Measurements from ENCODE around the gene DNAJC5. TPM values are rescaled to one million over a fixed set of nuclear protein-coding genes. Genes with fewer than 3 reads are reported as not detected.

Gene DNAJC5
- total and polyA plus RNA-seq, 2 experiments from 2014 or later: 9.4 to 37.7 TPM

DNA sequence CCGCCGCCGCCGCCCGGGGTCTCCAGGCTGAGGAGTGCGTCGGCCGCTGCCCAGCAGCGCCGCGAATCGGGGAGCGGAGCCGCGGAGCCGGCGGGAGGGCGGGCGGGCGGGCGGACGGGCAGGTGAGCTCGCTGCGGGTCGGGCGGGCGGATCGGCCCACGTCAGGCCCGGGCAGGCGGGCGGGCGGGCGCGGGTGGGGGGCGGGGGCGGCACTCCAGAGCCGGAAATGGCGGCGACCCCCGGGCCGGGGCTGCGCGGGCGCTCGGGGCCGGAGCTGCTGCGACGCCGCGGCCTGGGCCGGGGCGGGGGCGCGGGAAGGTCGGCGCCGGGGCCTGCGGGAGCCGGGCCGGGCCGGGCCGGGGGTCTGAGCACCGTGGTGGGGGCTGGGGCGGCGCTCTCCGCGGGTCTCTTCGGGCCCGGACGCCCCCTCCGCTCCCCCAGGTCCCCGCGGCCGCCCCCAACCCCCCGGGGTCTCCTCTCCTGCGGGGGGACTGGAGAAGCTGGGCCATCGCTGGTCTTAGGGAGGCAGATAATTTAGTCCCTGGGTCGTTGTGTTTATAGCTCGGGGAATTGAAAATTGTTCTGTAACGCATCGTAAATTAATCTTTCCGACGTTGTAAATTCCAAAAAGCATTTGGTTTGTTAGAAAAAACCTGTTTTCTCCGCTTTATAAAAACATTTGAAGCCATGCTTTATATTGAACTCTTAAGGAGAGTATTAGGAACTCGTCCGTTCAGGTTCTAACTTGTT, 451 bp downstream of the DNAJC5 start:
- Histone ChIP-seq H3K4me1 (ENCODE audit: low read depth) (peaks cover 12% of the 10 kb centered on the region), H3K27ac (peak overlapping the region; percentile 44), H3K36me3 (peaks cover 9% of the 10 kb centered on the region), H3K27me3 (no peaks in the 10 kb centered on the region), H3K9me3 (ENCODE audit: low read depth) (no peaks in the 10 kb centered on the region), H3K4me3 (peak overlapping the region; percentile 55)
- DNase-seq (ENCODE audit: low read depth in 1 of 2, low spot score in 1 of 2): no peak
- TF ChIP-seq, protein P1, sequence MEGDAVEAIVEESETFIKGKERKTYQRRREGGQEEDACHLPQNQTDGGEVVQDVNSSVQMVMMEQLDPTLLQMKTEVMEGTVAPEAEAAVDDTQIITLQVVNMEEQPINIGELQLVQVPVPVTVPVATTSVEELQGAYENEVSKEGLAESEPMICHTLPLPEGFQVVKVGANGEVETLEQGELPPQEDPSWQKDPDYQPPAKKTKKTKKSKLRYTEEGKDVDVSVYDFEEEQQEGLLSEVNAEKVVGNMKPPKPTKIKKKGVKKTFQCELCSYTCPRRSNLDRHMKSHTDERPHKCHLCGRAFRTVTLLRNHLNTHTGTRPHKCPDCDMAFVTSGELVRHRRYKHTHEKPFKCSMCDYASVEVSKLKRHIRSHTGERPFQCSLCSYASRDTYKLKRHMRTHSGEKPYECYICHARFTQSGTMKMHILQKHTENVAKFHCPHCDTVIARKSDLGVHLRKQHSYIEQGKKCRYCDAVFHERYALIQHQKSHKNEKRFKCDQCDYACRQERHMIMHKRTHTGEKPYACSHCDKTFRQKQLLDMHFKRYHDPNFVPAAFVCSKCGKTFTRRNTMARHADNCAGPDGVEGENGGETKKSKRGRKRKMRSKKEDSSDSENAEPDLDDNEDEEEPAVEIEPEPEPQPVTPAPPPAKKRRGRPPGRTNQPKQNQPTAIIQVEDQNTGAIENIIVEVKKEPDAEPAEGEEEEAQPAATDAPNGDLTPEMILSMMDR (IDR thresholded peaks at IDR 0.05; ENCODE audit: low read depth, low read length): no peak

DNA sequence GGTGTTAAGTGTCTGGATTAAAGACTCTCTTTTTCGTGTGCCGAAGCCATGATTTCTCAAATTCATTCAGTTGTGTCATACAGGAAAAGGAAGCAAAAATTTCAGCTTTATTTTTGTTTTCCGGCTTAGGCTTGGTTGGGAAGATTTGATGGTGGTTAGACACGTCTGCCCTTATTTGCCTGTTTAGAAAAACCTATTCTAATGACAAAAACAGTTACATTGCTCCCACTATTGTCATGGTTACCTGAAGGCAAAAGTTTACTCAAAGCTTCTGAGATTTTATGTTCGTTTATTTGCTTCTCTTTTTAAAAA, 982 bp downstream of the DNAJC5 start:
- TF ChIP-seq, protein P1 (IDR thresholded peaks at IDR 0.05; ENCODE audit: low read depth, low read length): no peak
- DNase-seq (ENCODE audit: low read depth in 1 of 2, low spot score in 1 of 2): peak in 1 of 2 donors; percentile 27
- H3K9me3 ChIP-seq (ENCODE audit: low read depth): no peaks in the 10 kb centered on the region
- peak overlapping the region; percentile 44 for H3K27ac ChIP-seq
- no peaks in the 10 kb centered on the region for H3K27me3 ChIP-seq
- H3K4me3 ChIP-seq: peak overlapping the region; percentile 55
- H3K36me3 ChIP-seq: peaks cover 3% of the 10 kb centered on the region
- peaks cover 12% of the 10 kb centered on the region for H3K4me1 ChIP-seq (ENCODE audit: low read depth)

DNA sequence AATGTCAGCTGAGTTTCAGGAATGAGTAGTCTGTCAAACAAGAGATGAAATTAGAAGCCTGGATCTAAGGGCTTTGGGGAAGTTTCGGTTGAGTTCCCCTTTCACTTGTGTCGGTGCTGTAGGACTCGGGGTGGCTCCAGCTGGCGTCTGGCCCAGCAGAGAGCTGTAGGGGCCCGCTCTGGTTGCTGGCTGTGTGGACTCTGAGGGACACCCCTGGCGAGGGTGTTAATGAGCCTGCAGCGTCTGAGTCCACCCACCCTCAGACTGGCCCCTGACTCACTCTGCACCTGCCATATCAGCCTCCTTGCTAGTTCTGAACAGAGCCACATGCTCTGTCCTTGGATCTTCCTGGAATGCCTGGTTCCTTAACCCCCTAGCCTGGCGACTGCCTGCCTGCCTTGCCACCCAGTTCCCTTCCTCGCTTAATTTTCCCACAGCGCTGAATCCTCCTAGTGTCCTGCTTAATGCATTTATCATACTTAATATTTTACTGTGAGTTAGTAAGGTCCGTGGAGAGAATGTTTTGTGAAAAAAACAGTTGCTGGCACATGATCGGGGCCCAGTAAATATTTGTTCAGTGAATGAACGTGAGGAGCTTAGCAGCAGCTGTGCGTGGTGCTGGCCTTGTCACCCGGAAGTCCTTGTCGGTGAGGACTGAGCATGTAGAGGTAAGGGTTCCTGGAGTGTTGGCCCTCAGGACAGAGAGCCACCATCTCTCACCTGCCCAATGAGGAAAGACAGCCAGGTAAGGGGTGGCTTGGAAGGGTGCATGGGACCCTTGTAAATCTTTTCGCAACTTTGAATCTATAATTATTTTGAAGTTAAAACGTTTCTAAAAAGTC, 1.6 kb downstream of the DNAJC5 start:
- TF ChIP-seq, protein P1 (IDR thresholded peaks at IDR 0.05; ENCODE audit: low read depth, low read length): no peak
- Histone ChIP-seq H3K9me3 (ENCODE audit: low read depth) (no peaks in the 10 kb centered on the region), H3K36me3 (no peaks in the 10 kb centered on the region), H3K4me3 (peak overlapping the region; percentile 55), H3K27ac (peak overlapping the region; percentile 44), H3K27me3 (no peaks in the 10 kb centered on the region), H3K4me1 (ENCODE audit: low read depth) (peaks cover 12% of the 10 kb centered on the region)
- DNase-seq (ENCODE audit: low read depth in 1 of 2, low spot score in 1 of 2): peak; percentile 11 to 28

DNA sequence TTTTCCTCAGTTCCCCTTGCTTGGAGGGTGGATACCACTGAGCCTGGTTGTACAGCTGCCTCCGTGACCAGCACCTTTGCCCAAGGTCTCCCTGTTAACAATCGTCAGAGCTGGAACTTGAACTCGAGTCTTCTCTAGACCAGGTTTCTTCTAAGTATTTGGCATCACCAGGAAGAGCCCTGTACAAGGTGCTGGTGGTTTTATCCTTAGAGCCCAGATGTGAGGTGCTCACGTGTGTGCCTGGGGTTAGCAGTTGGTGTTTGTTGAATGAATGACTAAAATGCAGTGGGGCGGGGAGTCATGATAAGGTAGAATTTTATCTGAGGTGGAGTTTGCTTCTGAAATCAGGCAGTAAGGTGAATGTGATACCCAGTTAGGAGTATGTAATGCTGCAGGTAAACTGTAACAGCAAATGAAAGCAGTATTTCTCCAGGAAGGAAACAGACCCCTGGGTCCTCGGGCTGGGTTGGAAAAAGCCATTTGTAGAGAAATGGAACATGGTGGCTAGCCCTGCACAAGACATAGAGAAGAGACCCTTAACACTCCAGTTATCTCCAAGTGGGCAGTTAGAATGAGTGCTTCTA, 3.1 kb downstream of the DNAJC5 start:
- no peaks in the 10 kb centered on the region for H3K27me3 ChIP-seq
- H3K4me3 ChIP-seq: no peak overlapping the region
- no peak overlapping the region for H3K27ac ChIP-seq
- H3K9me3 ChIP-seq (ENCODE audit: low read depth): no peaks in the 10 kb centered on the region
- no peaks in the 10 kb centered on the region for H3K36me3 ChIP-seq
- H3K4me1 ChIP-seq (ENCODE audit: low read depth): peaks cover 12% of the 10 kb centered on the region
- DNase-seq (ENCODE audit: low read depth in 1 of 2, low spot score in 1 of 2): no peak
- TF ChIP-seq, protein P1 (IDR thresholded peaks at IDR 0.05; ENCODE audit: low read depth, low read length): no peak

DNA sequence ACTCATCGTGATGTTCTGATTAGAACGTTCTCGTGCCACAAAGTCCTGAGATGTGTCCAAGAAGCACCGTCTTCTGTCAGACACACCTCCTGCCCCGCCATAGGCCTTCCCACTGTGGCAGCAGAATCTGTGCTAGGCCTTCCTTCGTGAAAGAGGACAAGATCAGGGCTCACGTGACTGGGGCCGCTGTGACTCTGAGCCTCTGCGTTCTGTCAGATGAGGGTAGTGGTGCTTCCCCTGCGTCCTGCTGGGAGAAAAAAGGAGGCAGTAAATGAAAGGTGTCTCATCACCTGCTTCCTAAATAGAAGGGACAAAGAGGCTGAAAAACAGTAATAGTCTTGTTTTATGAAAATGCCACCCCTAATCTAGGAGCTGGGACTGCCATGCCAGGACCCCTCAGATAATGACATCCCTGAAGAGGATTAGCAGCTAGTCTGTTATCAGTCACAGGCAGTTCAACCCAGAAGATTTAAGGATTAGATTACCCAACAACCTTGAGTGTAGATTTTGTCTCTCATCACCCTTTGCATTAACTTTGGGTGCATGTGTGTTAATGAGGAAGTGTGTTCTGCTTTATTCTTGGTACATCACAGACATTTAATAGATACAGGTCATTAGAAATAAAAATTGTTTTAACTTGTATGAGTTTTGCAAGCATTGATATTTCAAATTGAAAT, 4.1 kb downstream of the DNAJC5 start:
- DNase-seq (ENCODE audit: low read depth in 1 of 2, low spot score in 1 of 2): no peak
- H3K27ac ChIP-seq: no peak overlapping the region
- TF ChIP-seq, protein P1 (IDR thresholded peaks at IDR 0.05; ENCODE audit: low read depth, low read length): no peak
- H3K36me3 ChIP-seq: no peaks in the 10 kb centered on the region
- H3K27me3 ChIP-seq: no peaks in the 10 kb centered on the region
- H3K4me1 ChIP-seq (ENCODE audit: low read depth): peaks cover 12% of the 10 kb centered on the region
- no peaks in the 10 kb centered on the region for H3K9me3 ChIP-seq (ENCODE audit: low read depth)
- no peak overlapping the region for H3K4me3 ChIP-seq

Data from cardiac muscle cell (in vitro differentiated cells and primary cell).